ENCODE results near the gene IGFL2. TPM values are rescaled to one million over a fixed set of nuclear protein-coding genes. Genes with fewer than 3 reads are reported as not detected.

Gene IGFL2
- total and polyA plus RNA-seq, 2 experiments from 2014 or later: not detected

DNA sequence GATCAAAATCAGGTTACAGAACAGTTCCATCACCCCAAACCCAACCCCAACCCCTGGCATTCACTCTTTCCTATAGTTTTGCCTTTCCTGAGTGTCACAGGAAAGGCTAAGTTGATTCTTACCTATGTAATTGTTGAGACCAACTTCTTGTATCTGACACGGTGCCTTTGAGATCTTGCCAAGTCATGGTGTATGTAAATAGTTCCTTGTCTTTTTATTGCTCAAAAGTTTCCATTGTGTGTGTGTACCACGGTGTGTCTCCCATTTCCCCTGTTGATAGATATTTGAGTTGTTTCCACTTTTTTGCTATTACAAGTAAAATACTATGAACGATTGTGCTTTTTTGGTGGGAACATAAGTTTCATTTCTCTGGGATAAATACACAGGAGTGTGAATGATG, 3.3 kb upstream of the IGFL2 start (continued):
- TF ChIP-seq, protein P1, sequence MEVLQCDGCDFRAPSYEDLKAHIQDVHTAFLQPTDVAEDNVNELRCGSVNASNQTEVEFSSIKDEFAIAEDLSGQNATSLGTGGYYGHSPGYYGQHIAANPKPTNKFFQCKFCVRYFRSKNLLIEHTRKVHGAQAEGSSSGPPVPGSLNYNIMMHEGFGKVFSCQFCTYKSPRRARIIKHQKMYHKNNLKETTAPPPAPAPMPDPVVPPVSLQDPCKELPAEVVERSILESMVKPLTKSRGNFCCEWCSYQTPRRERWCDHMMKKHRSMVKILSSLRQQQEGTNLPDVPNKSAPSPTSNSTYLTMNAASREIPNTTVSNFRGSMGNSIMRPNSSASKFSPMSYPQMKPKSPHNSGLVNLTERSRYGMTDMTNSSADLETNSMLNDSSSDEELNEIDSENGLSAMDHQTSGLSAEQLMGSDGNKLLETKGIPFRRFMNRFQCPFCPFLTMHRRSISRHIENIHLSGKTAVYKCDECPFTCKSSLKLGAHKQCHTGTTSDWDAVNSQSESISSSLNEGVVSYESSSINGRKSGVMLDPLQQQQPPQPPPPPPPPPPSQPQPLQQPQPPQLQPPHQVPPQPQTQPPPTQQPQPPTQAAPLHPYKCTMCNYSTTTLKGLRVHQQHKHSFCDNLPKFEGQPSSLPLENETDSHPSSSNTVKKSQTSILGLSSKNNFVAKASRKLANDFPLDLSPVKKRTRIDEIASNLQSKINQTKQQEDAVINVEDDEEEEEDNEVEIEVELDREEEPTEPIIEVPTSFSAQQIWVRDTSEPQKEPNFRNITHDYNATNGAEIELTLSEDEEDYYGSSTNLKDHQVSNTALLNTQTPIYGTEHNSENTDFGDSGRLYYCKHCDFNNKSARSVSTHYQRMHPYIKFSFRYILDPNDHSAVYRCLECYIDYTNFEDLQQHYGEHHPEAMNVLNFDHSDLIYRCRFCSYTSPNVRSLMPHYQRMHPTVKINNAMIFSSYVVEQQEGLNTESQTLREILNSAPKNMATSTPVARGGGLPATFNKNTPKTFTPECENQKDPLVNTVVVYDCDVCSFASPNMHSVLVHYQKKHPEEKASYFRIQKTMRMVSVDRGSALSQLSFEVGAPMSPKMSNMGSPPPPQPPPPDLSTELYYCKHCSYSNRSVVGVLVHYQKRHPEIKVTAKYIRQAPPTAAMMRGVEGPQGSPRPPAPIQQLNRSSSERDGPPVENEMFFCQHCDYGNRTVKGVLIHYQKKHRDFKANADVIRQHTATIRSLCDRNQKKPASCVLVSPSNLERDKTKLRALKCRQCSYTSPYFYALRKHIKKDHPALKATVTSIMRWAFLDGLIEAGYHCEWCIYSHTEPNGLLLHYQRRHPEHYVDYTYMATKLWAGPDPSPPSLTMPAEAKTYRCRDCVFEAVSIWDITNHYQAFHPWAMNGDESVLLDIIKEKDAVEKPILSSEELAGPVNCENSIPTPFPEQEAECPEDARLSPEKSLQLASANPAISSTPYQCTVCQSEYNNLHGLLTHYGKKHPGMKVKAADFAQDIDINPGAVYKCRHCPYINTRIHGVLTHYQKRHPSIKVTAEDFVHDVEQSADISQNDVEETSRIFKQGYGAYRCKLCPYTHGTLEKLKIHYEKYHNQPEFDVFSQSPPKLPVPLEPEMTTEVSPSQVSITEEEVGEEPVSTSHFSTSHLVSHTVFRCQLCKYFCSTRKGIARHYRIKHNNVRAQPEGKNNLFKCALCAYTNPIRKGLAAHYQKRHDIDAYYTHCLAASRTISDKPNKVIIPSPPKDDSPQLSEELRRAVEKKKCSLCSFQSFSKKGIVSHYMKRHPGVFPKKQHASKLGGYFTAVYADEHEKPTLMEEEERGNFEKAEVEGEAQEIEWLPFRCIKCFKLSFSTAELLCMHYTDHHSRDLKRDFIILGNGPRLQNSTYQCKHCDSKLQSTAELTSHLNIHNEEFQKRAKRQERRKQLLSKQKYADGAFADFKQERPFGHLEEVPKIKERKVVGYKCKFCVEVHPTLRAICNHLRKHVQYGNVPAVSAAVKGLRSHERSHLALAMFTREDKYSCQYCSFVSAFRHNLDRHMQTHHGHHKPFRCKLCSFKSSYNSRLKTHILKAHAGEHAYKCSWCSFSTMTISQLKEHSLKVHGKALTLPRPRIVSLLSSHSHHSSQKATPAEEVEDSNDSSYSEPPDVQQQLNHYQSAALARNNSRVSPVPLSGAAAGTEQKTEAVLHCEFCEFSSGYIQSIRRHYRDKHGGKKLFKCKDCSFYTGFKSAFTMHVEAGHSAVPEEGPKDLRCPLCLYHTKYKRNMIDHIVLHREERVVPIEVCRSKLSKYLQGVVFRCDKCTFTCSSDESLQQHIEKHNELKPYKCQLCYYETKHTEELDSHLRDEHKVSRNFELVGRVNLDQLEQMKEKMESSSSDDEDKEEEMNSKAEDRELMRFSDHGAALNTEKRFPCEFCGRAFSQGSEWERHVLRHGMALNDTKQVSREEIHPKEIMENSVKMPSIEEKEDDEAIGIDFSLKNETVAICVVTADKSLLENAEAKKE (CRISPR knock-in tag; IDR thresholded peaks at IDR 0.05): no peak
- TF ChIP-seq, protein P2, sequence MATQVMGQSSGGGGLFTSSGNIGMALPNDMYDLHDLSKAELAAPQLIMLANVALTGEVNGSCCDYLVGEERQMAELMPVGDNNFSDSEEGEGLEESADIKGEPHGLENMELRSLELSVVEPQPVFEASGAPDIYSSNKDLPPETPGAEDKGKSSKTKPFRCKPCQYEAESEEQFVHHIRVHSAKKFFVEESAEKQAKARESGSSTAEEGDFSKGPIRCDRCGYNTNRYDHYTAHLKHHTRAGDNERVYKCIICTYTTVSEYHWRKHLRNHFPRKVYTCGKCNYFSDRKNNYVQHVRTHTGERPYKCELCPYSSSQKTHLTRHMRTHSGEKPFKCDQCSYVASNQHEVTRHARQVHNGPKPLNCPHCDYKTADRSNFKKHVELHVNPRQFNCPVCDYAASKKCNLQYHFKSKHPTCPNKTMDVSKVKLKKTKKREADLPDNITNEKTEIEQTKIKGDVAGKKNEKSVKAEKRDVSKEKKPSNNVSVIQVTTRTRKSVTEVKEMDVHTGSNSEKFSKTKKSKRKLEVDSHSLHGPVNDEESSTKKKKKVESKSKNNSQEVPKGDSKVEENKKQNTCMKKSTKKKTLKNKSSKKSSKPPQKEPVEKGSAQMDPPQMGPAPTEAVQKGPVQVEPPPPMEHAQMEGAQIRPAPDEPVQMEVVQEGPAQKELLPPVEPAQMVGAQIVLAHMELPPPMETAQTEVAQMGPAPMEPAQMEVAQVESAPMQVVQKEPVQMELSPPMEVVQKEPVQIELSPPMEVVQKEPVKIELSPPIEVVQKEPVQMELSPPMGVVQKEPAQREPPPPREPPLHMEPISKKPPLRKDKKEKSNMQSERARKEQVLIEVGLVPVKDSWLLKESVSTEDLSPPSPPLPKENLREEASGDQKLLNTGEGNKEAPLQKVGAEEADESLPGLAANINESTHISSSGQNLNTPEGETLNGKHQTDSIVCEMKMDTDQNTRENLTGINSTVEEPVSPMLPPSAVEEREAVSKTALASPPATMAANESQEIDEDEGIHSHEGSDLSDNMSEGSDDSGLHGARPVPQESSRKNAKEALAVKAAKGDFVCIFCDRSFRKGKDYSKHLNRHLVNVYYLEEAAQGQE (IDR thresholded peaks at IDR 0.05; ENCODE audit: unreplicated experiment): no peak
- TF ChIP-seq NANOG (IDR thresholded peaks at IDR 0.05; ENCODE audit: borderline replicate concordance) (no peak), POLR2AphosphoS5 (IDR thresholded peaks at IDR 0.05; ENCODE audit: low read depth) (no peak)

DNA sequence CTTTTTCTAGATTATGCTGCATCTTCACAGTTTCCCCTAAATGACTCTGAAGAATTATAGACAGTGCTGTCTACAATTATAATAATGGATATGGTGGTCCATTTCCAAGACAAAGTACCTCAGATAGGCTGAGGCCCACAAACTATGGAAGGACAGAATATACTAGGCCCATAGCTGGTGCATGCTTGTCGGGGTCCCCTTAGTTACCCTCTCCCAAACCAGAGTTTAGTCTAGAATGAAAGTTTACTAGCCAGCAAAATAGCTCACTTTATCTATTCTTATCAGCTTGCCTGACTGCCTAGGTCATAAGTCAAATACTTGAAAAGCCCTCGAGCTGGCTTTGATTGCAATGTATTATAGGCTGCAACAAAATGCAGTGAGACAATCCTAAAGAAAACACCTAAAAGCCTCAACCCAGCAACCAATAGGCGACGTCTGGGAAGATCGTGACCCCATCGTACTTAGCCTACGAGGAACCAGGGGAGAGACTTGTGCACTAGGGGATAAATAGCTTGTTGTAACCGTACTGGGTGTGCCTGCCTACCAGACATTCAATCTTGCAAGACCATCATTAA, 785 bp upstream of the IGFL2 start:
- no peaks in the 10 kb centered on the region for H3K79me2 ChIP-seq (replicated peaks; ENCODE audit: insufficient read depth)
- no peak overlapping the region for H3K4me3 ChIP-seq
- no peaks in the 10 kb centered on the region for H3K36me3 ChIP-seq (ENCODE audit: insufficient read depth)
- no peak for ATAC-seq
- no peak for DNase-seq (ENCODE audit: low spot score)
- Mint-ChIP-seq H3K27ac (no peak overlapping the region), H3K4me3 (no peak overlapping the region), H3K4me1 (peaks cover 3% of the 10 kb centered on the region; the same call in 1 of the 3 replicates), H3K27me3 (ENCODE audit: insufficient read depth, low read depth, poor library complexity) (peaks cover 3% of the 10 kb centered on the region), H3K9me3 (no peaks in the 10 kb centered on the region; the same call in 2 of the 3 replicates), H3K36me3 (ENCODE audit: low read depth) (no peaks in the 10 kb centered on the region)
- no peak overlapping the region for H3K4me2 ChIP-seq
- H3K27ac ChIP-seq (ENCODE audit: low read depth): no peak overlapping the region
- H3K4me1 ChIP-seq (ENCODE audit: insufficient read depth): no peaks in the 10 kb centered on the region
- no peaks in the 10 kb centered on the region for H4K20me1 ChIP-seq (replicated peaks; ENCODE audit: insufficient read depth)
- H2AFZ ChIP-seq: no peak overlapping the region
- H3K27me3 ChIP-seq (ENCODE audit: insufficient read depth): no peaks in the 10 kb centered on the region
- TF ChIP-seq STAT1 (IDR thresholded peaks at IDR 0.05; ENCODE audit: unreplicated experiment) (no peak), EZH2phosphoT487 (IDR thresholded peaks at IDR 0.05; ENCODE audit: unreplicated experiment) (no peak)
- H3F3A ChIP-seq (replicated peaks; ENCODE audit: low read depth): no peaks in the 10 kb centered on the region
- no peaks in the 10 kb centered on the region for H3K9me2 ChIP-seq (ENCODE audit: insufficient read depth)
